ENCODE measurements around the gene ARID1B. TPM values are rescaled to one million over a fixed set of nuclear protein-coding genes. Genes with fewer than 3 reads are reported as not detected.

ARID1B gene
- total RNA-seq, 1 donor from 2014 or later = 18.5 TPM

- no peak for DNase-seq (ENCODE audit: low read depth)
- no peak overlapping the region for H3K4me3 ChIP-seq (ENCODE audit: low read depth, low read length)
- no peak for TF ChIP-seq CTCF (conservative IDR thresholded peaks at IDR 0.05; ENCODE audit: low read depth, low read length)
Measured at GRCh38 chr6:156773935-156774852, 3.0 kb upstream of the ARID1B start.

GRCh38 chr6:156774863-156775405 lies 2.2 kb upstream of the ARID1B start:
- TF ChIP-seq CTCF (conservative IDR thresholded peaks at IDR 0.05; ENCODE audit: low read depth, low read length) = no peak
- H3K4me3 ChIP-seq (ENCODE audit: low read depth, low read length) = no peak overlapping the region
- no peak for DNase-seq (ENCODE audit: low read depth)

DNA sequence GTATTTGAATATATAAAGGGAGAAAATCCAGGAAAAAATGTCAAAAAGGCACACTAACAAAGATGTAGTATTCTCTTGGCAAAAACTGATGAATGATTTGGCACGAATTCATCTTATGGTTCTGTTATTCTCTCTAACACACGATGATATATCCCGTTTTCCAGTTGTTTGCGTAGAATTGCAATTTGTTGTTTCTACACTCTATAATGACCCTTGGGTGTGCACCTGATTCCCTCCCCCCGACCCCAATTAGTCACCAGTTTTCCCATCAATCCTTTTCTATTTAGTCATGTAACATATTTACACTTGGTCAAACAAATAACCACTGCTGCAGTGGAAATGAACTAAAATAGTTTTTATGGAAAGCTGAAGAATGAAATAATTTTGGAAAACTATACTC lies 1.5 kb upstream of the ARID1B start:
- peak overlapping the region; percentile 29 for H3K4me3 ChIP-seq (ENCODE audit: low read depth, low read length)
- no peak for TF ChIP-seq CTCF (conservative IDR thresholded peaks at IDR 0.05; ENCODE audit: low read depth, low read length)
- DNase-seq (ENCODE audit: low read depth) = no peak

DNA sequence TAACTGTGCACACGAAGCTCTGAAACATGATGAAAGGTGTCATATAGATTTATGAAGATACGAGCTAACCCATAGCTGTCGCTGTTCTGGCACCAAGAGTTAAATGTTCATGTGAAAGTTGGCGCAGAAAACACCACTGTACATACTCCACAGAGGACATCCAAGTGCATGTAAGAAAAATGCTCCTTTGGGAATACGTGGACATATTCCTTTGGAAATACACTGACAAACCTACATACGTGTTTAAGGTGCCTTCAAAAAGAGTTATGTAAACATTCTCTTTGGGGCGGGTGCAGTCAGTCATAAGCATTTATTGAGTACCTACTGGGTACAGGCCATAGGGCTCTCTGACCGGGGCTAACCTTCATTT lies 723 bp upstream of the ARID1B start:
- no peak for TF ChIP-seq CTCF (conservative IDR thresholded peaks at IDR 0.05; ENCODE audit: low read depth, low read length)

GRCh38 chr6:156777577-156778453 lies 637 bp downstream of the ARID1B start:
- TF ChIP-seq CTCF (conservative IDR thresholded peaks at IDR 0.05; ENCODE audit: low read depth, low read length) = no peak
- DNase-seq (ENCODE audit: low read depth) = no peak
- H3K4me3 ChIP-seq (ENCODE audit: low read depth, low read length) = peak overlapping the region; percentile 74

More for the DNA sequence above, 723 bp upstream of the ARID1B start:
- DNase-seq (ENCODE audit: low read depth) = no peak
- peak overlapping the region; percentile 71 for H3K4me3 ChIP-seq (ENCODE audit: low read depth, low read length)

DNA sequence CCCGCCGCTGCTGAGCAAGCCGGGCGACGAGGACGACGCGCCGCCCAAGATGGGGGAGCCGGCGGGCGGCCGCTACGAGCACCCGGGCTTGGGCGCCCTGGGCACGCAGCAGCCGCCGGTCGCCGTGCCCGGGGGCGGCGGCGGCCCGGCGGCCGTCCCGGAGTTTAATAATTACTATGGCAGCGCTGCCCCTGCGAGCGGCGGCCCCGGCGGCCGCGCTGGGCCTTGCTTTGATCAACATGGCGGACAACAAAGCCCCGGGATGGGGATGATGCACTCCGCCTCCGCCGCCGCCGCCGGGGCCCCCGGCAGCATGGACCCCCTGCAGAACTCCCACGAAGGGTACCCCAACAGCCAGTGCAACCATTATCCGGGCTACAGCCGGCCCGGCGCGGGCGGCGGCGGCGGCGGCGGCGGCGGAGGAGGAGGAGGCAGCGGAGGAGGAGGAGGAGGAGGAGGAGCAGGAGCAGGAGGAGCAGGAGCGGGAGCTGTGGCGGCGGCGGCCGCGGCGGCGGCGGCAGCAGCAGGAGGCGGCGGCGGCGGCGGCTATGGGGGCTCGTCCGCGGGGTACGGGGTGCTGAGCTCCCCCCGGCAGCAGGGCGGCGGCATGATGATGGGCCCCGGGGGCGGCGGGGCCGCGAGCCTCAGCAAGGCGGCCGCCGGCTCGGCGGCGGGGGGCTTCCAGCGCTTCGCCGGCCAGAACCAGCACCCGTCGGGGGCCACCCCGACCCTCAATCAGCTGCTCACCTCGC lies 1.5 kb downstream of the ARID1B start:
- no peak for DNase-seq (ENCODE audit: low read depth)
- no peak for TF ChIP-seq CTCF (conservative IDR thresholded peaks at IDR 0.05; ENCODE audit: low read depth, low read length)
- peak overlapping the region; percentile 74 for H3K4me3 ChIP-seq (ENCODE audit: low read depth, low read length)

All from epithelial cell of proximal tubule (primary cell).